ENCODE results near the gene MAP4K4.

MAP4K4 gene

GRCh38 chr2:101751875-101752619, 54.5 kb downstream of the MAP4K4 start:
- no peak for TF ChIP-seq ZNF274 (IDR thresholded peaks at IDR 0.05; ENCODE audit: low read depth, low read length)
- no peak overlapping the region; the same call in 1 of the 2 replicates for H3K4me3 ChIP-seq (ENCODE audit: low read length)

DNA sequence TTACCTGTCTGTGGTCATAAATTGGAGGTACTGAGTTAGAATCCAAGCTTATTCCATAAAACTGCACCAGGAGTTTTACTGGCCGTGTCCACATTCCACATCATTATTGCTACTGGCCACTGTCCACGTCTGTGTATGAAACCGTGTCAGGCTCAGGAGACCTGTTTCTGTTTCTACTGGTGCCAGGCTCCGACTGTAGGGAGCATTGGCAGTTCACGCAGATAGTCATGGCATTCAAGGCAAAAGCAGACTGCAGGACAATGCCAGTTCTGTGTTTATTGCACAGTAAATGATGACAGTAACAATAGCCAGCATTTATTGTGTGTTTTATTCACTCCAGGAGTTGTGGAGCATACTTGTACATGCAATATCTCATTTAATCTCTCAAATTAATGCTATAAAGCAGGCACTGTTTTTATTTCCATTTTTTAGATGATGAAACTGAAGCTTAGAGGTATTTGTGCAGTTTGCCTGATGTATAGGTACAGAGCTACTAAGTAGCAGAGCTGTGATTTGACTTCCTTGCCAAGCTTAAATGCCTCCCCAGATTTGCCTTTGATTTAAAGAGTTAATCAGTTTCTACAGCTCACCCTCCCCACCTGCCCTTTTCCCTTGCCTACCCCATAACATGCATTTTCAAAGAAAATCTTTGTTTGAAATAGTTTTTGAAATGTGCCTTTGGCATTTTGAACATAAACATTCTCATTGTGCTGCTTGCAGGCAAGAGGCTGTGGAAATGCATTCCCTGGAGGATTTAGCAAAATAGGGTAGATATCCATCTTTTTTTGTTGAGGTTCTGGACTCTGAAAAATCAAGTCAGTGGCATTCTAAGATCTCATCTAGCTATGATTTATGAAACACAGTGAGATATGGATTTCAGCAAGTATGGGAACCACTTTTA, 55.5 kb downstream of the MAP4K4 start:
- no peak overlapping the region for H3K4me3 ChIP-seq (ENCODE audit: low read length)
- TF ChIP-seq ZNF274 (IDR thresholded peaks at IDR 0.05; ENCODE audit: low read depth, low read length) = no peak

GRCh38 chr2:101753720-101754490, 56.4 kb downstream of the MAP4K4 start:
- H3K4me3 ChIP-seq (ENCODE audit: low read length) = peak overlapping the region; percentile 7; the same call in 1 of the 2 replicates
- no peak for TF ChIP-seq ZNF274 (IDR thresholded peaks at IDR 0.05; ENCODE audit: low read depth, low read length)

GRCh38 chr2:101754618-101755017, 57.1 kb downstream of the MAP4K4 start:
- no peak for TF ChIP-seq ZNF274 (IDR thresholded peaks at IDR 0.05; ENCODE audit: low read depth, low read length)
- no peak overlapping the region; the same call in none of the 2 replicates for H3K4me3 ChIP-seq (ENCODE audit: low read length)

DNA sequence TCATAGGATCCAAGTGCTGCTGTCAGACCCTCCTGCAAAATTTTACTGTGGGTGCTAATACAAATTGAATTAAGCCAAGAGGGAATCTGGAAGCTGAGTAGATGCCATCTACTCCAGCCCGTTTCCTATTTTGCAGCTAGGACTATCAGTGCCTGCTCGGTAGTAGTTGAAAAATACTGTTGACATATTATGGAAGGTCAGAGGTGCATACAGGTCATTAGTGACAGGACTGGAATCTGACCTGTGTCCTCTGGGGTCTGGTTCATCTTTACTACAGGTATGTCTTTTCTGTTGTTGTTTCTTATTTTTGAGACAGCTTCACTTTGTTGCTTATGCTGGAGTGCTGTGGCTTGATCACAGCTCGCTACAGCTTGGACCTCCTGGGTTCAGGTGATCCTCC, 58.8 kb downstream of the MAP4K4 start:
- no peak for TF ChIP-seq ZNF274 (IDR thresholded peaks at IDR 0.05; ENCODE audit: low read depth, low read length)

DNA sequence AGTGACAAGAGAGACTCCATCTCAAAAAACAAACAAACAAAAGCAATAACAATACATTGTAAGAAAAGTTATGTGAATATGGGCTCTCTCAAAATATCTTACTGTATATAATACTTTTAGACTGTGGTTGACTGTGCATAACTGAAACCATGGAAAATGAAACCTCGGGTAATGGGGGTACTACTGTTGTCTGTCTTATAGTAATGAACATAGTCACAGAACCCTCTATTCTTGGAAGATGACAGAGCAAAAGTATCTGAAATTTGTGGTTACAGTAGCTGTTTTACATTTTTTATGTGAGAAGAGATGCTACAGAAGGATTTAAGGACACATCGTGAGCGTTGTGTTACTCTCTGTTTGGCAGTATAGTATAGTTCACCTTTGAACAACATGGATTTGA, 60.5 kb downstream of the MAP4K4 start:
- H3K4me3 ChIP-seq (ENCODE audit: low read length) = no peak overlapping the region
- no peak for TF ChIP-seq ZNF274 (IDR thresholded peaks at IDR 0.05; ENCODE audit: low read depth, low read length)

More for the DNA sequence above, 58.8 kb downstream of the MAP4K4 start:
- no peak overlapping the region; the same call in 1 of the 2 replicates for H3K4me3 ChIP-seq (ENCODE audit: low read length)

- no peak for TF ChIP-seq ZNF274 (IDR thresholded peaks at IDR 0.05; ENCODE audit: low read depth, low read length)
- H3K4me3 ChIP-seq (ENCODE audit: low read length) = no peak overlapping the region
These were observed 61.7 kb downstream of the MAP4K4 start for GRCh38 chr2:101759162-101759561.

DNA sequence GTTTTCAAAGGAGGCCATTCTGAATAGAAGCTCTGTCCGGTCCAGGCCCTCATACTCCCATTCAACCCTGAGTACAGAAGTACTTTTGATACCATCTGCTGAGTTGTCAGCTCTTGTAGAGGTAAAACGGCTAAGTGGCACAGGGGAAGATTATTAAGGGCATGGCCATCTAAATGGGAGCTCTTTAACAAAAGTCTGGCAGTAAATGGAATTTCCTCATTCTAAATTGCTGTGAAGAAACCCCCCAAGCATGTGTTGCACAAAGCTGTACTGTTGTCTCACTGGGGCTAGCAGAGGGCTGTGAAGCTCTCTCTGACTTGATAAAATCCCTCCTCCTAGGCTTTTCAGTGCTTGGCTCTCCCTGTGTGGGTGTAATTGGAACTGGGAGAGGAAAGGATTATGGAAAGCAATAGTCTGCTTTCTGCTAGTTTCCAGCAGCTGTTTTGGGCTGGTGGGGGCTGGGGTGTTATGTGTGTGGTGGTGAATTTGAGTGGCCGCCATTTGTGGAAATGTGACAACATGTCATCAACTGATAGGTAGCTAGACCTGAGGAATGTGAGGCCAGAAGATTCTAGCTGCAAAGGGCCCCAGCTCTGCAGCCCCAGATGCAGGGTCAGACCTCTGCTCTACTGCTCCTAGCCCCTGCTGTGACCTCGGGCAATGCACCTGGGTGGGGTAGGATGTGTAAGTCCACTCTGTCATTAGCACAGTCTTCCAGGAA, 65.1 kb downstream of the MAP4K4 start:
- TF ChIP-seq ZNF274 (IDR thresholded peaks at IDR 0.05; ENCODE audit: low read depth, low read length) = no peak

DNA sequence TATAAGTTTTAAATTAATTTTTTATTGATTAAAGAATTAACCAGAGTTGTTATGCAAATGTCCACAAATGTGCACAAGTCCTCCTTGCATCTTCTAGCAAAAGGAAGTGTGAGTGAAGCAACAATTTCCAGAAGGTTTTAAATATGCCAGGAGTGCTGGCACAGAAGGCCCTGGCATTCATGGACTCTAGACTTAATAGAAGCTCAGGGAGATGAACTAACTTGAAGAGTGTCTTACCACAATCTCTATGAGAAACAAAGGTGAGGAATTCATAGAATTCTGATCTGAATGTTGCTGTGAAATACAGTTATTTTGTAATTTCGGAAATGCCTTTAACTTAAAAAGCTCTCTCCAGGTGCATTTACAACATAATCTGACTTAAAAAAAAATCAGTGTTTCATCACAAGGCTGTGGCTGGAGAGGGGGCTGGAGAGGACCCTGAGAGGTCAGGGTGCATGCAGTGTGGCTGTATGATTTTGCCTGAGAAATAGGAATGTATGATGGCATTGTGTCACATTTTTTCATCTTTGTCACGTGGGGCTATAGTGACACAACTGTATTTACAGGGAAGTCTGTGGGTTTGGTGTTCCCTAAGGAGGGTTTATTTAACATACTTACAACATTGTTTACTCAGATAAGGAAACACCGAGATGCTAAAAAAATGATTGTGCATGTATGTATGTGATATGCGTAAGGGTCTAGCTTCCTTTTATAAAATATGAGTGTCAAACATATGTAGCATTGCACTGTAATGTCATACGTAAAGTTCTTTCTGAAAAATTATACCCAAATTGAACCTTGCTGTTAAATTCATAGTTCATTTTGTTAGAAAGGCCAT, 66.2 kb downstream of the MAP4K4 start:
- TF ChIP-seq ZNF274 (IDR thresholded peaks at IDR 0.05; ENCODE audit: low read depth, low read length) = no peak
- H3K4me3 ChIP-seq (ENCODE audit: low read length) = no peak overlapping the region

More for the DNA sequence above, 65.1 kb downstream of the MAP4K4 start:
- H3K4me3 ChIP-seq (ENCODE audit: low read length) = no peak overlapping the region

DNA sequence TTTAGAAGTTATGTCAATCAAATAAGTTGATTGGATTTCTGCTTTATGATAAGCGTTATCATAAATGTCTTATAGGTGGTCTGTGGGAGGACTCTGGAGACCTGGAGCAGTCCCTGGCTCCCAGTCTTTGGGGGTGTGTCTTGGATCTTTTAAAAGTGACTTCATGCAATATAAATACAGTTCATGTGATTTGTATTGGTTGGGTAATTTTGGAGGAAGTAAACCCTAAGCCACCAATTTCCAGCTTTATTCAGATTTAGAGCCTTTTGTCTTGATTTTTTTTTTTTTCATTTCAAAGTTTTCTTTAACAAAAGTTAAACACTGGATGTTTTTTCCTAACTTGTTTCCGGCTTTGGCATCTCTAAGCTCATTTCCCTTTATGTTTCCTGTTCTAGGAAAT, 68.8 kb downstream of the MAP4K4 start:
- TF ChIP-seq ZNF274 (IDR thresholded peaks at IDR 0.05; ENCODE audit: low read depth, low read length) = no peak
- H3K4me3 ChIP-seq (ENCODE audit: low read length) = no peak overlapping the region

DNA sequence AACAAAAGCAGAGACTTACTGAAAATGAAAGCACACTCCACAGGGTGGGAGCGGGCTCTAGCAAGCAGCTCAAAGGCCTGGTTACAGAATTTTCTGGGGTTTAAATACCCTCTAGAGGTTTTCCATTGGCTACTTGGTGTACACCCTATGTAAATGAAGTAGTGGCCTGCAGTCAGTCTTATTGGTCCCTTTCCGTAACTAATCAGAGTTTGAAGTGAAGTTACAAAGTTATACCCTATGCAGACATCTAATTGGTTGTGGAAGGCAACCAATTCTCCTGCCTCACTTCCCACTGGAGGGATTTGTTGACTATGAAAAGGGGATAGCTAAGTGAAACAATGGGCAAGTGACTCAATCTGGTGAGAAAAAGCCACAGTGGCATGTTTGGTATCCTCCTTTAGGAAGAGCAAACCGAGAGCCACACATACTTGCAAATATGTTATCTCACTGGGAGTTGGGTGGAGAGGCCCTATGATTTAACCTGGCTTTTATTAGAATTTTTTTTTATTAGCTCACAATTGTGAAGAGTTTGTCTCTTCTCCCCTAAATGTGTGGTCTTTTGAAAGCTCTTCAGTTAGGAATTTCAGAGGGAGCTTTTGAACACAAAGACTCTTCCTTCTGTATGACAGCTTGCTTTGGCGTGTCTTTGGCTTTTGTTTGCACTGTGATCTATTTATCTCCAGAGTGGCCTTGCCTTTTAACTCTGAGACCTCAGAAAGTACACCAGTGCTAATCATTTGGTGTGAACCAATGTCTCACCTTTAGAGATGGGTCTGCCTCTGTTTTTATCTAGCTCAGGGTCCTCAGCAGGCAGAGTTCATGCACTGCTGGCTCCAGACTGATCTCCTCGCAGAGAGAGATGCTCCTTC, 69.6 kb downstream of the MAP4K4 start:
- TF ChIP-seq ZNF274 (IDR thresholded peaks at IDR 0.05; ENCODE audit: low read depth, low read length) = no peak
- no peak overlapping the region for H3K4me3 ChIP-seq (ENCODE audit: low read length)

Measured in GM08714 (cell line).